ENCODE data around the gene TRAF3.
A peak's percentile ranks its signal among the peaks of the same experiment; 100 is the strongest.

The TRAF3 gene

DNA sequence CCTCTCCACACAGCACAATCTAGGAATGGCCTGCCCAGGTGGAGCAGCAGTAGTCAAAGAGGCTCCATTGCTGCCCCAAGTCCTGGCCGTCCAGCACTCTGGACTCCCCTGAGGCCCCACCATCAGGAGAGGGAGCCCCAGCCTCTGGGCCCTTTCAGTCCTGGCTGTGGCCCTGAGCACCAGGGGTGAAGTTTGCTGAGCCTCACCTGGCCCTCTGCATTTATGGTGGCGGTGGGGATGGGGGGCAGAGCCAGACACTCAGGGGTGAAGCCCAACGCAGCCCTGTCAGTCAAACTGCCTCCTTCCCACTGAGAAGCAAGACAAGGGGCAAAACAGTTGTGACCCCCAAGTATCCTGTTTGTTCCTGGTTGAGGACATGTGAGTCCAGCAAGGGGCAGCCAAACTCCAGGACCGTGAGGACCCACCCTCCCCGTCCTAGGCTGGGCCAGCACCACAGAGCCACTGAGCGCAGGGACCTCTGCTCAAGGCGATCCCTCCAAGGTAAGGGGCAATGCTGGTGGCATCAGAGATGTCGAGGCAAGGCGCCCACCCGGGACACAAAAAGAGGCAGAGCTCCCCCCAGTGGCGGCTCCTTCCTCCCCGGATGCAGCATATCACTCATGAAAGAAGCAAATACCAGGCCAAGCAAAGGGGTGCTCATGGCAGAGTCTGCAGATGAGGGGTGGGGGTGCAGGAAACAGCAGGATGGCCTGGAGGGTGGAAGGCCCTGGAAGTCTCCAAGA is 140.4 kb downstream of the TRAF3 start:
- ATAC-seq (ENCODE audit: insufficient read depth, low read depth) (peak; percentile 72), DNase-seq (peak; percentile 66)
- Histone ChIP-seq H4K20me1 (ENCODE audit: insufficient read depth, low read length) (no peaks in the 10 kb centered on the region), H3K79me2 (ENCODE audit: insufficient read depth, low read length) (no peaks in the 10 kb centered on the region), H3K27ac (ENCODE audit: low read length) (no peak overlapping the region), H3K4me1 (ENCODE audit: insufficient read depth, low read length) (no peaks in the 10 kb centered on the region), H3K4me2 (ENCODE audit: insufficient read depth, low read length) (no peak overlapping the region), H3K27me3 (ENCODE audit: insufficient read depth, low read length, poor library complexity) (no peaks in the 10 kb centered on the region), H3K4me3 (ENCODE audit: low read depth in 1 of 2, low read length in 2 of 2) (no peak overlapping the region), H3K36me3 (ENCODE audit: insufficient read depth, low read length) (no peaks in the 10 kb centered on the region), H3K9ac (ENCODE audit: low read depth, low read length) (no peak overlapping the region), H2AFZ (ENCODE audit: low read depth, low read length) (no peak overlapping the region), H3K9me3 (ENCODE audit: insufficient read depth, low read length, severe bottlenecking) (peaks cover 7% of the 10 kb centered on the region)
- TF ChIP-seq CTCF (IDR thresholded peaks at IDR 0.05; ENCODE audit: borderline replicate concordance, extremely low read depth, low read length, poor library complexity, severe bottlenecking) (peak; percentile 85), EZH2 (IDR thresholded peaks at IDR 0.05; ENCODE audit: borderline replicate concordance, low read depth, low read length, severe bottlenecking) (no peak)

- H3K27me3 ChIP-seq (ENCODE audit: insufficient read depth, low read length, poor library complexity): no peaks in the 10 kb centered on the region
- TF ChIP-seq EZH2 (IDR thresholded peaks at IDR 0.05; ENCODE audit: borderline replicate concordance, low read depth, low read length, severe bottlenecking) (no peak), CTCF (IDR thresholded peaks at IDR 0.05; ENCODE audit: borderline replicate concordance, extremely low read depth, low read length, poor library complexity, severe bottlenecking) (no peak)
- H3K36me3 ChIP-seq (ENCODE audit: insufficient read depth, low read length): no peaks in the 10 kb centered on the region
- peaks cover 7% of the 10 kb centered on the region for H3K9me3 ChIP-seq (ENCODE audit: insufficient read depth, low read length, severe bottlenecking)
- H3K4me1 ChIP-seq (ENCODE audit: insufficient read depth, low read length): no peaks in the 10 kb centered on the region
- no peak for ATAC-seq (ENCODE audit: insufficient read depth, low read depth)
- no peak for DNase-seq
- H4K20me1 ChIP-seq (ENCODE audit: insufficient read depth, low read length): no peaks in the 10 kb centered on the region
- H3K79me2 ChIP-seq (ENCODE audit: insufficient read depth, low read length): no peaks in the 10 kb centered on the region
- no peak overlapping the region for H3K4me3 ChIP-seq (ENCODE audit: low read depth in 1 of 2, low read length in 2 of 2)
- H3K9ac ChIP-seq (ENCODE audit: low read depth, low read length): no peak overlapping the region
- H3K27ac ChIP-seq (ENCODE audit: low read length): no peak overlapping the region
- no peak overlapping the region for H3K4me2 ChIP-seq (ENCODE audit: insufficient read depth, low read length)
- H2AFZ ChIP-seq (ENCODE audit: low read depth, low read length): no peak overlapping the region
Measured at GRCh38 chr14:102918438-102918837, 141.2 kb downstream of the TRAF3 start.

DNA sequence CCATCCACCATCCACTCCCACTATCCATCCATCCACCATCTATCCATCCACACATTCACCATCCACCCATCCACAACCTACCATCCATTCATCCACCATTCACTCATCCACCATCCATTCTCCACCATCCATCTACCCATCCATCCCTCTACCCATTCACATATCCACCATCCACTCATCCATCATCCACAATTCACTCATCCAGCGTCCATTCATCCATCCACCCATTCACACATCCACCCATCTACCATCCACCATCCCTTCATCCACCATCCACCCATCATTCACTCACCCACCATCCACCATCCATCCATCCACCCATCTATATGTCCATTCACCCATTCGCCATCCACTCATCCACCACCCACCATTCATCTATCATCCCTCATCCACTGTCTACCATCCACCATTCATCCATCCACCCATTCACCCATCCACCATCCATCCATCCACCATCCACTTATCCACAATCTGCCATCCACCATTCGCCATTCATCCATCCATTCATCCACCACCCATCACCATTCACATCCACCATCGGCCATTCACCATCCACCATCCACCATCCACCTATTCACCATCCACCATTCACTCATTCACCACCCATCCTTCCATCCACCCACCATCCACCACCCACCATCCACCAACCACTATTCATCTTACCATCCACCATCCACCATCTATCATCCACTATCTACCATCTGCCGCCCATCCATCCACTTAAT is 143.2 kb downstream of the TRAF3 start:
- Histone ChIP-seq H3K4me2 (ENCODE audit: insufficient read depth, low read length) (no peak overlapping the region), H3K4me3 (ENCODE audit: low read depth in 1 of 2, low read length in 2 of 2) (no peak overlapping the region), H3K27ac (ENCODE audit: low read length) (no peak overlapping the region), H3K9ac (ENCODE audit: low read depth, low read length) (no peak overlapping the region), H3K9me3 (ENCODE audit: insufficient read depth, low read length, severe bottlenecking) (peaks cover 7% of the 10 kb centered on the region), H4K20me1 (ENCODE audit: insufficient read depth, low read length) (no peaks in the 10 kb centered on the region), H3K4me1 (ENCODE audit: insufficient read depth, low read length) (no peaks in the 10 kb centered on the region), H3K27me3 (ENCODE audit: insufficient read depth, low read length, poor library complexity) (no peaks in the 10 kb centered on the region), H3K36me3 (ENCODE audit: insufficient read depth, low read length) (no peaks in the 10 kb centered on the region), H3K79me2 (ENCODE audit: insufficient read depth, low read length) (no peaks in the 10 kb centered on the region), H2AFZ (ENCODE audit: low read depth, low read length) (no peak overlapping the region)
- DNase-seq (no peak), ATAC-seq (ENCODE audit: insufficient read depth, low read depth) (no peak)
- TF ChIP-seq CTCF (IDR thresholded peaks at IDR 0.05; ENCODE audit: borderline replicate concordance, extremely low read depth, low read length, poor library complexity, severe bottlenecking): no peak
- no peak for TF ChIP-seq EZH2 (IDR thresholded peaks at IDR 0.05; ENCODE audit: borderline replicate concordance, low read depth, low read length, severe bottlenecking)

Data from DND-41 (cell line).